H1 (cell line): ENCODE results near the gene NBAS. TPM values are rescaled to one million over a fixed set of nuclear protein-coding genes. Genes with fewer than 3 reads are reported as not detected.

Experiments used
- CTCF ChIP-seq, 3 experiments: IDR thresholded peaks; 1 replicate in 2 of 3; 2 replicates in 1 of 3; pipeline versions ENCODE4 v1.5.1 to v1.6.1; 2011; ENCODE audit warnings: low read length in 3 of 3, mild to moderate bottlenecking in 3 of 3, inconsistent platforms in 2 of 3, low read depth in 1 of 3, moderate library complexity in 1 of 3; ENCODE audit not compliant: insufficient read depth in 1 of 3; ENCODE audit errors: control extremely low read depth in 1 of 3
- TAF7 ChIP-seq: optimal IDR thresholded peaks from 2 replicates; pipeline ENCODE3; 2011; ENCODE audit warnings: low read depth, mild to moderate bottlenecking, inconsistent platforms, low read length, moderate library complexity, borderline replicate concordance
- polyA plus RNA-seq, 7 experiments: library from polyadenylated mRNA; depleted of rRNA in 3 of 7; stranded (reverse) in 5 of 7; unstranded in 2 of 7; fragments of >200 nt in 5 of 7; fragments of 200-250 nt in 2 of 7; gene quantifications; 1 replicate in 5 of 7; 2 replicates in 1 of 7; 4 replicates in 1 of 7; pipeline versions ENCODE4 v1.2.1 to v1.2.3, GENCODE V29; 2011 to 2013; ENCODE audit warnings: missing spikeins in 2 of 7, mixed read lengths in 2 of 7
- total RNA-seq: library from RNA; stranded (reverse); fragmentation: NEBNext Ultra II Directional; extraction: Animal tissue kit (Norgen Biotek cat#: 25700); gene quantifications from 2 replicates; pipeline ENCODE4 v1.2.1, GENCODE V29; 2021

Gene NBAS
- total and polyA plus RNA-seq, 2 of the 8 experiments (the other 6 are each of a cell fraction or from before 2014, with no cell fraction given) = 19.6 to 34.8 TPM

- TF ChIP-seq CTCF (IDR thresholded peaks at IDR 0.05; ENCODE audit: control extremely low read depth in 1 of 3, insufficient read depth in 1 of 3, low read depth in 1 of 3, low read length in 3 of 3) (no peak), TAF7 (no peak)
Observed at GRCh38 chr2:15117409-15118050, 443.6 kb downstream of the NBAS start (continued).

Other genes with a start within 250 kb of the NBAS start
- gene DDX1, start 30.5 kb upstream of the NBAS start, total RNA-seq = 155 and 161 TPM in 2 replicates
- 28.3 and 51.1 TPM in 2 replicates for gene DDX1, start 30.5 kb upstream of the NBAS start, polyA plus RNA-seq (2011; rRNA removed)